DND-41 (cell line): Measurements from ENCODE around the gene TGM2.

Experiments used
- ATAC-seq: fragments of 200-7000 bp; cut with Tn5 transposase; 3 replicates; pipeline ENCODE4 v1.9.1; 2021; ENCODE audit warnings: low read depth; ENCODE audit not compliant: insufficient read depth
- DNase-seq: peaks from one replicate; pipeline ENCODE4 v3.0.0-alpha.2; 2020
- H2AFZ ChIP-seq: 2 replicates; pipeline ENCODE4 v1.6.0; 2012; ENCODE audit warnings: low read depth, low read length
- H3K27ac ChIP-seq: 2 replicates; pipeline ENCODE4 v1.5.1; 2012; ENCODE audit warnings: low read length, inconsistent platforms
- H3K27me3 ChIP-seq: fragments of 200-600 bp; sonication (generic); 2 replicates; pipeline ENCODE4 v1.6.0; 2012; ENCODE audit warnings: low read length, mild to moderate bottlenecking, inconsistent platforms; ENCODE audit not compliant: insufficient read depth, poor library complexity
- H3K36me3 ChIP-seq: 2 replicates; pipeline ENCODE4 v1.5.1; 2012; ENCODE audit warnings: low read length, inconsistent platforms; ENCODE audit not compliant: insufficient read depth
- H3K4me1 ChIP-seq: 2 replicates; pipeline ENCODE4 v1.5.1; 2012; ENCODE audit warnings: mild to moderate bottlenecking, low read length; ENCODE audit not compliant: insufficient read depth
- H3K4me2 ChIP-seq: 2 replicates; pipeline ENCODE4 v1.6.0; 2012; ENCODE audit warnings: mild to moderate bottlenecking, moderate library complexity, low read length, inconsistent platforms; ENCODE audit not compliant: insufficient read depth
- H3K4me3 ChIP-seq, 2 experiments: fragments of 200-600 bp in 1 of 2; shearing (Covaris generic) in 1 of 2; 2 replicates each; pipeline ENCODE4 v1.5.1; 2012 to 2016; ENCODE audit warnings: inconsistent platforms in 2 of 2, low read length in 2 of 2, mild to moderate bottlenecking in 2 of 2, low read depth in 1 of 2, moderate library complexity in 1 of 2
- H3K79me2 ChIP-seq: 2 replicates; pipeline ENCODE4 v1.6.0; 2012; ENCODE audit warnings: low read length, inconsistent platforms; ENCODE audit not compliant: insufficient read depth
- H3K9ac ChIP-seq: 2 replicates; pipeline ENCODE4 v1.6.0; 2012; ENCODE audit warnings: low read depth, mild to moderate bottlenecking, inconsistent platforms, low read length, moderate library complexity
- H3K9me3 ChIP-seq: 2 replicates; pipeline ENCODE4 v1.5.1; 2012; ENCODE audit warnings: low read length, moderate library complexity, mild to moderate bottlenecking, inconsistent platforms; ENCODE audit not compliant: insufficient read depth, severe bottlenecking
- H4K20me1 ChIP-seq: 2 replicates; pipeline ENCODE4 v1.6.0; 2012; ENCODE audit warnings: low read length; ENCODE audit not compliant: insufficient read depth
- CTCF ChIP-seq: IDR thresholded peaks from 2 replicates; pipeline ENCODE4 v1.5.1; 2012; ENCODE audit warnings: borderline replicate concordance, low read length, moderate library complexity, mild to moderate bottlenecking; ENCODE audit not compliant: poor library complexity, severe bottlenecking; ENCODE audit errors: extremely low read depth
- EZH2 ChIP-seq: IDR thresholded peaks from 3 replicates; pipeline ENCODE4 v1.6.1; 2012; ENCODE audit warnings: borderline replicate concordance, low read depth, mild to moderate bottlenecking, moderate library complexity, low read length, inconsistent platforms; ENCODE audit not compliant: severe bottlenecking

The TGM2 gene

GRCh38 chr20:38157635-38158495 lies 7.2 kb downstream of the TGM2 start:
- Histone ChIP-seq H3K4me3 (no peak overlapping the region), H4K20me1 (peaks cover 5% of the 10 kb centered on the region; the same call in 1 of the 2 replicates), H3K4me1 (no peaks in the 10 kb centered on the region), H3K9me3 (no peaks in the 10 kb centered on the region), H3K27me3 (peaks cover 2% of the 10 kb centered on the region), H3K27ac (no peak overlapping the region), H3K79me2 (no peaks in the 10 kb centered on the region), H3K9ac (no peak overlapping the region), H3K36me3 (no peaks in the 10 kb centered on the region), H2AFZ (no peak overlapping the region), H3K4me2 (no peak overlapping the region)
- TF ChIP-seq EZH2 (no peak), CTCF (no peak)
- DNase-seq (no peak), ATAC-seq (no peak)

DNA sequence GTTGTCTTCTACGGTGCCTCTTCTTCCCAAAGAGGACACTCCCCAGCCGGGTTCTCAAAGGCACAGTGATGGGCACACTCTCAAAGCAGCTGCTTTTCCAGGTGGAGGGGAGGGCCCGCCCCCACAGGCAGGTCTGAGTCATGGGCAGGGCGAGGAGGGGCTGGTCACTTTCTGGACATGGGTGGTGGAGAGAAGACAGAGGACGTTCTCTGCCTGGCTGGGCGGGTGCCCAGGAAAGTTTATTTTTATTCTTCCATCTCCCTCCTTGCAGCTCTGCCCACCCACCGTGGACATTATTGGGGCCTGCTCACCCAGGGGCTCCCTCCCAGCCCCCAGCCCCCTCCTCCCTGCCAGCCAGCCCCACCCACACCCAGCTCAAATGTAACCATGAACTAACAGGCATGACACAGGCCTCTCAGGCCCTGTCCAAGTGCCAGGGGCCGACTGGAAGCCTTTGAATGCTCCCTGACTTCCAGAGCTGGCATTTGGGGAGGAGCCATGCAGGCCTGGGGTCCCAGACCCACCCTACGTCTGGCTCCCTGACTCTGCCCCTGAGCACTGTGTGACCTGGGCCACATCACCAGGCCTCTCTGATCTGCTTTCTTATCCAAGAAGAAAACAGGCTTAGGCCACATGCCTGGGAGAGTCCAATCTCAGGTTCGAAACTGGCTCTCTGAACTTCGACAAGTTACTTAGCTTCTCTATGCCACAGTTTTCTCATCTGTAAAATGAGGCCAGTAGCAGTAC lies 8.0 kb downstream of the TGM2 start:
- TF ChIP-seq CTCF (no peak), EZH2 (no peak)
- H3K27ac ChIP-seq: no peak overlapping the region
- ATAC-seq (no peak), DNase-seq (no peak)
- H3K4me3 ChIP-seq: no peak overlapping the region
- H3K4me1 ChIP-seq: no peaks in the 10 kb centered on the region
- no peaks in the 10 kb centered on the region for H3K79me2 ChIP-seq
- H3K9ac ChIP-seq: no peak overlapping the region
- no peaks in the 10 kb centered on the region for H3K36me3 ChIP-seq
- peaks cover 2% of the 10 kb centered on the region for H3K27me3 ChIP-seq
- no peak overlapping the region for H2AFZ ChIP-seq
- H3K9me3 ChIP-seq: no peaks in the 10 kb centered on the region
- H3K4me2 ChIP-seq: no peak overlapping the region
- peaks cover 5% of the 10 kb centered on the region; the same call in 1 of the 2 replicates for H4K20me1 ChIP-seq

DNA sequence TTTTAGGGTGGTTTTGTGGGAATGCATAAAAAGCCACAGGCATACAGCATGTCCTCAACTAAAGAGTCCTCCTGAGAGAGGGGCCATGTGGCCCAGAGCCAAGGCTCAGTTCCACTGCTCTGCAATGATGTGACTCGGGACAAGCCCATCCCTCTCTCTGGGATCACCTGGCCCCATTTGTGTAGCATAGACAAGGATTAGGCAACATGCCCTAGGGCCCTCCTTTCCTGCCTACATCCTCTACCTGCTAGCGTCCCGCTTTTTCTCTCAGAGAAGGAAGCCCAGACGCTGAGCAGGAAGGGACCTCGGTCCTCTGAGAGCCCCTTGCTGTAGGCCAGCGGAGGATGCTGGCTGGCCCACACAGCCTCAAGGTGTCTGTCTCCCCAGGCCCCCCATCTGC lies 8.8 kb downstream of the TGM2 start:
- TF ChIP-seq EZH2 (no peak), CTCF (no peak)
- Histone ChIP-seq H3K4me3 (no peak overlapping the region), H4K20me1 (peaks cover 5% of the 10 kb centered on the region; the same call in 1 of the 2 replicates), H3K4me2 (no peak overlapping the region), H2AFZ (no peak overlapping the region), H3K79me2 (no peaks in the 10 kb centered on the region), H3K27me3 (peaks cover 6% of the 10 kb centered on the region), H3K36me3 (no peaks in the 10 kb centered on the region), H3K9me3 (no peaks in the 10 kb centered on the region), H3K27ac (no peak overlapping the region), H3K9ac (no peak overlapping the region), H3K4me1 (no peaks in the 10 kb centered on the region)
- no peak for DNase-seq
- no peak for ATAC-seq
